Fibroblast of lung (primary cell): Measurements from ENCODE around the gene EEFSEC.

Experiments used
- EZH2 ChIP-seq: IDR thresholded peaks from 2 replicates; pipeline ENCODE4 v1.5.1; 2012; ENCODE audit warnings: low read length, control low read depth, mild to moderate bottlenecking; ENCODE audit errors: missing control alignments
- TF ChIP-seq, protein P1 (sequence below), 2 donors: IDR thresholded peaks in 1 of 2; conservative IDR thresholded peaks in 1 of 2; 1 replicate in 1 of 2; 2 replicates in 1 of 2; pipeline ENCODE4 v1.5.1; 2011 to 2012; ENCODE audit warnings: low read length in 2 of 2, control low read depth in 1 of 2, inconsistent platforms in 1 of 2, low read depth in 1 of 2, mild to moderate bottlenecking in 1 of 2

- TF ChIP-seq, protein P1, sequence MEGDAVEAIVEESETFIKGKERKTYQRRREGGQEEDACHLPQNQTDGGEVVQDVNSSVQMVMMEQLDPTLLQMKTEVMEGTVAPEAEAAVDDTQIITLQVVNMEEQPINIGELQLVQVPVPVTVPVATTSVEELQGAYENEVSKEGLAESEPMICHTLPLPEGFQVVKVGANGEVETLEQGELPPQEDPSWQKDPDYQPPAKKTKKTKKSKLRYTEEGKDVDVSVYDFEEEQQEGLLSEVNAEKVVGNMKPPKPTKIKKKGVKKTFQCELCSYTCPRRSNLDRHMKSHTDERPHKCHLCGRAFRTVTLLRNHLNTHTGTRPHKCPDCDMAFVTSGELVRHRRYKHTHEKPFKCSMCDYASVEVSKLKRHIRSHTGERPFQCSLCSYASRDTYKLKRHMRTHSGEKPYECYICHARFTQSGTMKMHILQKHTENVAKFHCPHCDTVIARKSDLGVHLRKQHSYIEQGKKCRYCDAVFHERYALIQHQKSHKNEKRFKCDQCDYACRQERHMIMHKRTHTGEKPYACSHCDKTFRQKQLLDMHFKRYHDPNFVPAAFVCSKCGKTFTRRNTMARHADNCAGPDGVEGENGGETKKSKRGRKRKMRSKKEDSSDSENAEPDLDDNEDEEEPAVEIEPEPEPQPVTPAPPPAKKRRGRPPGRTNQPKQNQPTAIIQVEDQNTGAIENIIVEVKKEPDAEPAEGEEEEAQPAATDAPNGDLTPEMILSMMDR (conservative IDR thresholded peaks at IDR 0.05 in 1 of 2, IDR thresholded peaks at IDR 0.05 in 1 of 2; ENCODE audit: low read depth in 1 of 2, low read length in 2 of 2), result no peak
- no peak for TF ChIP-seq EZH2
Measured at GRCh38 chr3:128317698-128318231, 164.5 kb downstream of the EEFSEC start.
